Mucosa of descending colon (tissue), 3 donors: ENCODE data around the gene KPNA4. TPM values are rescaled to one million over a fixed set of nuclear protein-coding genes. Genes with fewer than 3 reads are reported as not detected.

Experiments
- ATAC-seq: fragments of 200-7000 bp; cut with Tn5 transposase; one replicate; pipeline ENCODE4 v1.9.1; 2020; ENCODE audit warnings: mild to moderate bottlenecking, moderate library complexity
- DNase-seq, 3 donors: peaks; one replicate each; pipeline ENCODE4 v3.0.0-alpha.2; 2020
- H3K36me3 ChIP-seq: fragments of 200-600 bp; one replicate; pipeline ENCODE4 v1.8.0; 2021; ENCODE audit warnings: low read depth, mild to moderate bottlenecking
- H3K4me1 ChIP-seq: fragments of 200-600 bp; one replicate; pipeline ENCODE4 v1.8.0; 2021; ENCODE audit warnings: low read depth, mild to moderate bottlenecking
- H3K4me3 ChIP-seq: fragments of 200-600 bp; one replicate; pipeline ENCODE4 v1.8.0; 2021; ENCODE audit warnings: mild to moderate bottlenecking
- H3K9me3 ChIP-seq: fragments of 200-600 bp; one replicate; pipeline ENCODE4 v1.8.0; 2021; ENCODE audit warnings: mild to moderate bottlenecking
- CTCF ChIP-seq: fragments of 200-600 bp; IDR thresholded peaks from one replicate; pipeline ENCODE4 v1.8.0; 2022; ENCODE audit warnings: antibody characterized with exemption, mild to moderate bottlenecking
- intact Hi-C, 2 donors: fragments of 100-400 bp; cut with DNase I in 1 of 2; cut with micrococcal nuclease in 1 of 2; formaldehyde crosslinking; loops; one replicate each; pipeline versions ENCODE4 v1.11.0 to v1.11.1; 2022; cut with DNase I, micrococcal nuclease
- total RNA-seq, 3 donors: library from RNA; stranded (reverse); fragmentation: NEBNext Ultra II Directional in 2 of 3; extraction: Animal tissue kit (Norgen Biotek cat#: 25700) in 2 of 3; gene quantifications; one replicate each; pipeline versions ENCODE4 v1.2.1 to v1.2.4, GENCODE V29; 2021 to 2023
- donor health status: DM: no; HTN: no; CAD: no; lungs with moderate emphysema.
- donor health status: DM: no; HTN: no; CAD: no.
- donor health status: DM: no; HTN: yes; CAD: no.

The KPNA4 gene
- total RNA-seq, 3 donors from 2014 or later, result 46.2 to 91.0 (median 48.1) TPM

DNA sequence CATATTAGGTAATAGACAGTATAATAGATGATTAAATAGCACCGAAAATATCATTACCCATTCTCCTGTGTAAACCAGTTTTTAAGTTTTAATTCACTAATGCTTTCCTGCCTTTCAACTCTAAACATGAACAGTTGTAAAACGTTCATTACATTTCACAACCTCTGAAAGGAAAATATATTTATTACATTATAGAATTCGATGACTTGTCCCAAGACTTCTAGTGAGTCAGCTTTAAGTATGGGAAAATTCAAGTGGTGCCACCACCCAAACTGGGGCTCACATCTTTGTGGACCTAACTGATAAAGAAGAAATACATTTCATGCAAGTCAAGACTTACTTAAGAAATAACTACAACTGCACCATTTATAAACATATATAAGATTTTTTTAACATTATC lies 117.8 kb downstream of the KPNA4 start:
- Histone ChIP-seq H3K9me3 (no peaks in the 10 kb centered on the region), H3K4me3 (no peak overlapping the region), H3K4me1 (no peaks in the 10 kb centered on the region), H3K36me3 (no peaks in the 10 kb centered on the region)
- intact Hi-C loops, result no loop called here
- ATAC-seq, result no peak
- DNase-seq, result no peak
- TF ChIP-seq CTCF, result no peak

DNA sequence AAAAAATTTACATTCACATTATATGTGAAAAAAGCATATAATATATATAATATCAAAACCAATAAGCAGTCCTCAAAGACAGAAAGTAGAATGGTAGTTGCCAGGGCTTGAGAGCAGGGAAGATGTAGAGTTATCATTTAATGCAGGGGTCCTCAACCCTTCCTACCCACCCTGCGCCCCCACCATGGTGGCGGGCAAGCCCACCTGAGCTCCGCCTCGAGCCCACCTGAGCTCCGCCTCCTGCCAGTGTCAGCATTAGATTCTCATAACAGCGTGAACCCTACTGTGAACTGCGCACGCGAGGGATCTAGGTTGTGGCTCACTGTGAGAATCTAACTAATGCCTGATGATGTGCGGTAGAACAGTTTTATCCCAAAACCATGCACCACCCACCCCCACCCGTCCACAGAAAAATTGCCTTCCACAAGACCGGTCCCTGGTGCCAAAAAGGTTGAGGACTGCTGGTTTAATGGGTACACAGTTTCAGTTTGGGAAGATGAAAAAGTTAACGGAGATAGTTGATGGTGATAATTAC lies 118.8 kb downstream of the KPNA4 start:
- H3K4me1 ChIP-seq, result no peaks in the 10 kb centered on the region
- H3K36me3 ChIP-seq, result no peaks in the 10 kb centered on the region
- TF ChIP-seq CTCF, result no peak
- no peak overlapping the region for H3K4me3 ChIP-seq
- ATAC-seq, result no peak
- no peaks in the 10 kb centered on the region for H3K9me3 ChIP-seq
- no peak for DNase-seq
- intact Hi-C loops, result no loop called here

- DNase-seq (no peak), ATAC-seq (no peak)
Measured at GRCh38 chr3:160445854-160446253, 119.5 kb downstream of the KPNA4 start.

More at GRCh38 chr3:160445854-160446253, 119.5 kb downstream of the KPNA4 start:
- intact Hi-C loops, result no loop called here
- H3K36me3 ChIP-seq, result no peaks in the 10 kb centered on the region
- H3K4me3 ChIP-seq, result no peak overlapping the region
- H3K9me3 ChIP-seq, result no peaks in the 10 kb centered on the region
- no peak for TF ChIP-seq CTCF
- no peaks in the 10 kb centered on the region for H3K4me1 ChIP-seq

Other genes starting within 250 kb of the KPNA4 start
- gene IFT80, start 166.3 kb downstream of the KPNA4 start, total RNA-seq, result 10 to 100 TPM; 13.2 to 18.3 (median 16.2) TPM
- 10 to 100 TPM; 36.3 to 54.1 (median 36.8) TPM for gene SMC4, start 165.9 kb downstream of the KPNA4 start, total RNA-seq
- gene TRIM59, start 115.8 kb downstream of the KPNA4 start, total RNA-seq, result 1 to 10 TPM; 5.3 to 7.2 (median 6.0) TPM
- gene ARL14, start 111.6 kb upstream of the KPNA4 start, total RNA-seq, result 10 to 100 TPM; 11.6 to 40.4 (median 22.2) TPM
- 10 to 100 TPM; 16.2 to 47.9 (median 21.6) TPM for gene PPM1L, start 190.7 kb upstream of the KPNA4 start, total RNA-seq